AG09309 (cell line): ENCODE results near the gene TENT5C.

Experiments
- DNase-seq: peaks from one replicate; pipeline ENCODE4 v3.0.0-alpha.2; 2010; ENCODE audit warnings: low read depth
- H3K4me3 ChIP-seq: 2 replicates; pipeline ENCODE4 v1.5.1; 2011; ENCODE audit warnings: mild to moderate bottlenecking, low read depth, low read length, moderate library complexity; ENCODE audit not compliant: control insufficient read depth
- CTCF ChIP-seq: IDR thresholded peaks from 2 replicates; pipeline ENCODE4 v1.5.1; 2011; ENCODE audit warnings: mild to moderate bottlenecking, low read depth, low read length, inconsistent platforms; ENCODE audit not compliant: insufficient read depth, control insufficient read depth; ENCODE audit errors: missing control alignments

Gene TENT5C

GRCh38 chr1:117675907-117676430 is 70.1 kb downstream of the TENT5C start:
- DNase-seq, result no peak
- TF ChIP-seq CTCF, result no peak
- H3K4me3 ChIP-seq, result no peak overlapping the region

GRCh38 chr1:117676615-117677130 is 70.8 kb downstream of the TENT5C start:
- TF ChIP-seq CTCF, result no peak
- H3K4me3 ChIP-seq, result no peak overlapping the region
- DNase-seq, result no peak
